Lower leg skin (tissue), 3 donors: ENCODE results near the gene CLIP2.

Experiments
- POLR2A ChIP-seq, 2 donors: fragments of 450-650 bp; IDR thresholded peaks; one replicate each; pipeline ENCODE4 v1.6.1; 2016 to 2017; ENCODE audit warnings: antibody characterized with exemption in 2 of 2, mild to moderate bottlenecking in 1 of 2, moderate library complexity in 1 of 2
- TF ChIP-seq, protein P1 (sequence below), 3 donors: fragments of 450-650 bp; IDR thresholded peaks; one replicate each; pipeline ENCODE4 v1.5.1; 2016; ENCODE audit warnings: antibody characterized with exemption in 3 of 3, mild to moderate bottlenecking in 3 of 3, moderate library complexity in 2 of 3

GRCh38 chr7:74453322-74454011 is 164.3 kb downstream of the CLIP2 start, which contains the start of gene GTF2IRD1:
- TF ChIP-seq, protein P1, sequence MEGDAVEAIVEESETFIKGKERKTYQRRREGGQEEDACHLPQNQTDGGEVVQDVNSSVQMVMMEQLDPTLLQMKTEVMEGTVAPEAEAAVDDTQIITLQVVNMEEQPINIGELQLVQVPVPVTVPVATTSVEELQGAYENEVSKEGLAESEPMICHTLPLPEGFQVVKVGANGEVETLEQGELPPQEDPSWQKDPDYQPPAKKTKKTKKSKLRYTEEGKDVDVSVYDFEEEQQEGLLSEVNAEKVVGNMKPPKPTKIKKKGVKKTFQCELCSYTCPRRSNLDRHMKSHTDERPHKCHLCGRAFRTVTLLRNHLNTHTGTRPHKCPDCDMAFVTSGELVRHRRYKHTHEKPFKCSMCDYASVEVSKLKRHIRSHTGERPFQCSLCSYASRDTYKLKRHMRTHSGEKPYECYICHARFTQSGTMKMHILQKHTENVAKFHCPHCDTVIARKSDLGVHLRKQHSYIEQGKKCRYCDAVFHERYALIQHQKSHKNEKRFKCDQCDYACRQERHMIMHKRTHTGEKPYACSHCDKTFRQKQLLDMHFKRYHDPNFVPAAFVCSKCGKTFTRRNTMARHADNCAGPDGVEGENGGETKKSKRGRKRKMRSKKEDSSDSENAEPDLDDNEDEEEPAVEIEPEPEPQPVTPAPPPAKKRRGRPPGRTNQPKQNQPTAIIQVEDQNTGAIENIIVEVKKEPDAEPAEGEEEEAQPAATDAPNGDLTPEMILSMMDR (IDR thresholded peaks at IDR 0.05): no peak
- TF ChIP-seq POLR2A (IDR thresholded peaks at IDR 0.05): no peak
